ENCODE measurements around the gene GPX4.

GRCh38 chr19:1139126-1139525 is 35.3 kb downstream of the GPX4 start:
- TF ChIP-seq FOS (IDR thresholded peaks at IDR 0.05; ENCODE audit: extremely low read depth, insufficient read length) = no peak
- TF ChIP-seq ZNF830 (CRISPR knock-in tag; IDR thresholded peaks at IDR 0.05) = no peak
- no peak for TF ChIP-seq TCF7 (IDR thresholded peaks at IDR 0.05; ENCODE audit: borderline replicate concordance)
- no peak for TF ChIP-seq CTCF (IDR thresholded peaks at IDR 0.05 in 2 of 3, conservative IDR thresholded peaks at IDR 0.05 in 1 of 3; ENCODE audit: insufficient read depth in 2 of 3, low read depth in 1 of 3, low read length in 3 of 3)
- TF ChIP-seq ZFX (CRISPR knock-in tag; IDR thresholded peaks at IDR 0.05) = no peak
- no peak for TF ChIP-seq E4F1 (CRISPR knock-in tag; IDR thresholded peaks at IDR 0.05; ENCODE audit: borderline replicate concordance)
- TF ChIP-seq NR2C1 (IDR thresholded peaks at IDR 0.05) = no peak
- no peak for TF ChIP-seq NR2C1 (tag; IDR thresholded peaks at IDR 0.05)
- TF ChIP-seq, protein P1, sequence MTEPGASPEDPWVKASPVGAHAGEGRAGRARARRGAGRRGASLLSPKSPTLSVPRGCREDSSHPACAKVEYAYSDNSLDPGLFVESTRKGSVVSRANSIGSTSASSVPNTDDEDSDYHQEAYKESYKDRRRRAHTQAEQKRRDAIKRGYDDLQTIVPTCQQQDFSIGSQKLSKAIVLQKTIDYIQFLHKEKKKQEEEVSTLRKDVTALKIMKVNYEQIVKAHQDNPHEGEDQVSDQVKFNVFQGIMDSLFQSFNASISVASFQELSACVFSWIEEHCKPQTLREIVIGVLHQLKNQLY (CRISPR knock-in tag; conservative IDR thresholded peaks at IDR 0.05) = no peak
- TF ChIP-seq ZNF24 (IDR thresholded peaks at IDR 0.05) = no peak
- TF ChIP-seq ZKSCAN1 (IDR thresholded peaks at IDR 0.05; ENCODE audit: low read depth, low read length) = no peak
- no peak for TF ChIP-seq SMC3 (conservative IDR thresholded peaks at IDR 0.05; ENCODE audit: insufficient read depth, low read depth, low read length)
- TF ChIP-seq TAF1 (IDR thresholded peaks at IDR 0.05; ENCODE audit: control insufficient read depth, extremely low read depth, insufficient read depth, low read length, severe bottlenecking) = no peak
